HG03354 (cell line): ENCODE results near the gene KRTAP10-11.
"Not testable (repeated sequence)": the region's sequence is repeated elsewhere in the genome, so short reads cannot be mapped to it uniquely, and the experiment has no call there.

Source experiments
- ATAC-seq: cut with Tn5 transposase; IDR thresholded peaks from one replicate; pipeline ENCODE4 v1.9.1; 2021; ENCODE audit warnings: mild to moderate bottlenecking; ENCODE audit not compliant: unreplicated experiment, poor library complexity, severe bottlenecking

Gene KRTAP10-11

DNA sequence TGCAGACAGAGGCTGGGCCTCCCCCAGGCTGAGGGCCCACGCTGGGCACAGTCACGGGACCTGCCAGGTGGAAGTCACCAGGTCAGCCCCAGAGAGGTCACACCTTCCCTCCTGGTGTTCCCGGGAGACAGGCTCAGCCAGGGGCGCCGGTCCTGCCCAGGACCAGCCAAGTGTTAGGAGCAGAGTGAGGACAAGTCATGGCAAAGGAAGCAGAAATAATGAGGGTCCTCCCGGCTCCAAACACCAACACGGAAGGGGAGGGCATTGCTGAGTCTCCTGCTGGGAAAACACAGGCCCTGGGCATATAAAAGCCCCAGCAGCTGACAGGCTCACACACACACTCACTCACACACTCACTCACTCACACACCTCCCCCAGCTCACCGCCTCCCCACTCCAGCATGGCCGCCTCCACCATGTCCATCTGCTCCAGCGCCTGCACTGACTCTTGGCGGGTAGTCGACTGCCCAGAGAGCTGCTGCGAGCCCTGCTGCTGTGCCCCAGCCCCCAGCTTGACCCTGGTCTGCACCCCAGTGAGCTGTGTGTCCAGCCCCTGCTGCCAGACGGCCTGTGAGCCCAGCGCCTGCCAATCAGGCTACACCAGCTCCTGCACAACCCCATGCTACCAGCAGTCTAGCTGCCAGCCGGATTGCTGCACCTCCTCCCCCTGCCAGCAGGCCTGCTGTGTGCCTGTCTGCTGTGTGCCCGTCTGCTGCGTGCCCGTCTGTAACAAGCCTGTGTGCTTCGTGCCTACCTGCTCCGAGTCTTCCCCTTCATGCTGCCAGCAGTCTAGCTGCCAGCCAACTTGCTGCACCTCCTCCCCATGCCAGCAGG, 9.0 kb upstream of the KRTAP10-11 start, which contains the start of gene KRTAP10-10:
Gene KRTAP10-10 (plus strand): TSS at position 339 of the 833 bp plus-strand sequence. CDS start 62 bp downstream, at position 401.
- ATAC-seq = no peak

GRCh38 chr21:44637851-44638348, 8.3 kb upstream of the KRTAP10-11 start:
- ATAC-seq = not testable (repeated sequence)

DNA sequence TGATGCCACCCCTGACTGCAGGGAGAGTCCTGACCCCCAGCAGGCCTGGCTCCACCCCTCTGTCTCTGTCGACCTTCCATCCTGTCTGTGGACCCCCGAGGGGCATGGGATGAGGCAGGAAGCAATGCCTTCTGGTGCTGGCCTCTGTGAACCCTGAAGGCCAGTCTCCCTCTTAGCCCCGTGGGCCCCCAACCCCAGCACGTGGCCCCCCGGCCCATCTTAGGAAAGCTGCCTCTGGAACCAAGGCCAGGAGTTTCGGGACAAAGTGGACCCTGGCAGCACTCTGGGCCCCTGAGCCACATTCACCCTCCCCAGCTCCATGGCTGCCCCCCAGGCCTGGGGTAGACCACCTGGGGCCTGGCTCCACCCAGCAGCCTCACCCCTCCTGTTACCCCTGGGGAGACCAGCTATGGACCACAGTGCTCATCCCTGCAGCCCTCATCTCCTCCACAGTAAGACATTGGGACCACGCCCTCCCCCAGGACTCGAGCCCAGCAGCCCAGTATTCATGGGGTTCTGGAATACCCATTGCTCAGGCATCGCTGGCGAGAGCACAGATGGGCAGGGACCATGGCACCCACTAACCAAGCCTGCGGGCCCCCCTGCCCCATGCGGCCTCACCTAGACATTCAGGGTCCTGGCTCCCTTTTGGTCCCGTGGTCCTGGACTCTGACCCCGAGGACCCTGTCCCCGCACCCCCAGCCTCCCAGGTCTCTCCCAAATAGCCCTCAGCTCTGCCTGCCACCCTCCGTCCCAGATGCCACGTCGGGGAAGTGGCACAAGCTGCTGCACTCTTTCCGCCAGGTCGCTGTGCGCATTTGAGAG, 7.5 kb upstream of the KRTAP10-11 start:
- not testable (repeated sequence) for ATAC-seq

- no peak for ATAC-seq
Observed at GRCh38 chr21:44639331-44639655, 6.9 kb upstream of the KRTAP10-11 start.

DNA sequence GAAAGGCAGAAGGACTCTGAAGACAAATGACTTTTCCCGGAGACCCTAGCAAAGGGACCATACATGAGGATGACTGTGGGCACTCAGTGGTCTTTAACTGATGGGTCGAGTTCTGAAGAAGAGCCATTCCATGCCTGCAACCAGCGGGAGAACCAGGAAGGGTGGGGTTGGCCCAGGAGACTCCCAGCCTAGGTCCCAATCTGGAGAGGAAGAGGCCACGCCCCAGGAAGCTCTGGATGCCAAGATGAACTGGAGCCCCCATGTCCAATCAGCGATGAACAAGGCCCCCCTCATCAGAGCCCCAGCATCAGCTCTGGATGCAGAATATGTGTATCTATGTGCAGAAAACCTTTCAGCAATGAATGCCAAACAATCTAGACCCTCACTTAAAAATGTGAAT, 5.5 kb upstream of the KRTAP10-11 start:
- ATAC-seq = no peak

- no peak for ATAC-seq
Observed at GRCh38 chr21:44643741-44644310, 2.4 kb upstream of the KRTAP10-11 start.

GRCh38 chr21:44644878-44645277, 1.3 kb upstream of the KRTAP10-11 start:
- no peak for ATAC-seq

GRCh38 chr21:44647222-44647552, 973 bp downstream of the KRTAP10-11 start:
- no peak for ATAC-seq

DNA sequence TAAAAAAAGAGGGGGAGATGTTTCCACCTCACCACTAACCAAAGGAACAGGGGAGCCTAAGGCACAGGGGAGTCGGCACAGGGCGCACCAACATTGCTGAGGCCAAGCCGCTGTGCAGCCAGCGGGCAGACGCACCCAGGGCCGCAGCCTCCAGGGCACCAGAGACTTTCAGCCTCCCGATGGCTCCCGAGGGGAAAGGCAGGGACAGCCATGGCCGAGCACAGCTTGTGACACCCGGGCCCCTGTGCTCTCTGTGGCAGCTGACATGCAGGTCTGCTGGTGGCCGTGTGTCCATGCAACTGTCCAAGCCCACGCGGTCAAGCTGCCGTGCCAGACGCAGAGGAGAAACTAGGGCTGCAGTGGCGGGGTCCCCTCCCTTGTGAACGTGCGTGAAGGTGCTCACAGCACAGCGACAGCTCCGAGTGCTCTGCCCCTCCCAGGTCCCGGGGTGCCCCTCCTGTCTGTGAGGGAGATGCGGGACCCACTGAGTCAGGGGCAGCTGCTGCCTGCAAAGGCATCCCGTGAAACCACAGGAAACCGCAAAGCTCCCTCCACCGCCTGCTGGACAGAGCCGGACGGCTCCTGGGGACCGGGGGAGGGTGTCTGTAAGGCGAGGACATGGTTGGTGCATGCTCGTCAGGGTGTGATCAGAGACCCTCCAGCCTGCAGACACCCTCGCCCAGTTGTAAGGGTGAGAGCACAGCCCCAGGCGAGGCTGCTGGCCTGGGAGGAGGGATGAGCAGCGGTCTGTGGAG, 2.5 kb downstream of the KRTAP10-11 start:
- ATAC-seq = no peak

GRCh38 chr21:44649521-44650100, 3.4 kb downstream of the KRTAP10-11 start:
- no peak for ATAC-seq

DNA sequence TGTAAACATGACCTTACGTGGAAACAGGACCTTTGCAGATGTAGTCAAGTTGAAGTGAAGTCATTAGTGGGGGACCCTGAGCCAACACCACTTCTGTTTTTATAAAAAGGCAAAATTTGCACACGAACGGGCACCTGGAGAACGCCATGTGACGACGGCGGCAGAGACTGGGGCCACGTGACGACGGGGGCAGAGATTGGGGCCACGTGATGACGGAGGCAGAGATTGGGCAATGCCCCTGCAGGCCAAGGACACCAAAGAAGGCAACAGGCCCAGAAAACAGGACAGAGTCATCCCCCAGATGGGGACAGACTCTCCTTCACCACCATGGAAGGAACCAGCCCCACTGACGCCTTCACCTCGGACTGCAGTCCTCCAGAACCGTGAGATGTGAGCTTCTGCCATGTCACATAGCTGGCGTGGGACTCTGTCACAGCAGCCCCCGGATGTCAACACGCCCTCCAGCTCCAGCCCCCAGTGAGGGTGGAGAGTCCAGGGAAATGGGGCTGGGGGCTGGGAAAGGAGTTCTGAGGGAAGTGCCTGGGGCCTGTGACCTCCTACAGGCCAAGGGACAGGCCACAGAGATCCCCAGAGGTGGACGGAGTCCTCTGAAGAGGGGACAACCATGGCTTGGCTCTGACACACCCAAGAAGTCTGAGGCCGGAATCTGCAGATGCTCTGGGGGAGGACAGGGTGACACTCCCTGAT, 4.2 kb downstream of the KRTAP10-11 start:
- ATAC-seq = no peak

DNA sequence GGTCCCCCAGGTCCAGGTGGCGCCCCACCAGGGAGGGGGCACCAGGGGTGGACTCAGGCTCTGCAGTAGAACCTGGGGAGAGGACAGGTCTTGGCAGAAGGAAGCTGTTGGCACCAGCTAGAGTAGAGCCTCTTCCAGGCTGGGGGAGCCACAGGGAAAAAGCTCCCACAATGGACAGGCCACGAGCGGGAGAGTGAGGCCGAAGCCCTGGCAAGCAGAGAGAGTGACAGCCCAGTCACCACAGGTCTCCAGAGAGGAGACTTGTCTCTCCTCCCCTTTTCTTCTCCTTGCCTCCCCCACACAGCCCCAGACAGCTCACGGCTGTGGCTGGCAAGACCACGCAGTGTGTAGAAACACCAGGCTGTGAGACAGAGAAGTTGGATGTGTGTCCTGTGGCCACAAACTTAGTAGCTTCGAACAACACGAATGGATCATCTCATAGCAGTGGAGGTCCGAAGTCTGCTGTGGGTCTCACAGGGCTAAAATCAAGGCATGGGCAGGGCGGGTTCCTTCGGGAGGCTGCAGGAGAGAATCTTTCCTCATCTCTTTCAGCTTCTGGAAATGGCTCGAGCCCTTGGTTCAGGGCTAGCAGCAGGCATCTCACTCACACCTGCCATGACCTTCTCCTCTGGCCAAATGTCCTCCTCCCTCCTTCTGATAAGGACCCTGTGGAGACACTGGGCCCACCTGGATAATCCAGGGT, 4.9 kb downstream of the KRTAP10-11 start:
- no peak for ATAC-seq

- ATAC-seq = no peak
Observed at GRCh38 chr21:44653123-44653522, 6.9 kb downstream of the KRTAP10-11 start.

DNA sequence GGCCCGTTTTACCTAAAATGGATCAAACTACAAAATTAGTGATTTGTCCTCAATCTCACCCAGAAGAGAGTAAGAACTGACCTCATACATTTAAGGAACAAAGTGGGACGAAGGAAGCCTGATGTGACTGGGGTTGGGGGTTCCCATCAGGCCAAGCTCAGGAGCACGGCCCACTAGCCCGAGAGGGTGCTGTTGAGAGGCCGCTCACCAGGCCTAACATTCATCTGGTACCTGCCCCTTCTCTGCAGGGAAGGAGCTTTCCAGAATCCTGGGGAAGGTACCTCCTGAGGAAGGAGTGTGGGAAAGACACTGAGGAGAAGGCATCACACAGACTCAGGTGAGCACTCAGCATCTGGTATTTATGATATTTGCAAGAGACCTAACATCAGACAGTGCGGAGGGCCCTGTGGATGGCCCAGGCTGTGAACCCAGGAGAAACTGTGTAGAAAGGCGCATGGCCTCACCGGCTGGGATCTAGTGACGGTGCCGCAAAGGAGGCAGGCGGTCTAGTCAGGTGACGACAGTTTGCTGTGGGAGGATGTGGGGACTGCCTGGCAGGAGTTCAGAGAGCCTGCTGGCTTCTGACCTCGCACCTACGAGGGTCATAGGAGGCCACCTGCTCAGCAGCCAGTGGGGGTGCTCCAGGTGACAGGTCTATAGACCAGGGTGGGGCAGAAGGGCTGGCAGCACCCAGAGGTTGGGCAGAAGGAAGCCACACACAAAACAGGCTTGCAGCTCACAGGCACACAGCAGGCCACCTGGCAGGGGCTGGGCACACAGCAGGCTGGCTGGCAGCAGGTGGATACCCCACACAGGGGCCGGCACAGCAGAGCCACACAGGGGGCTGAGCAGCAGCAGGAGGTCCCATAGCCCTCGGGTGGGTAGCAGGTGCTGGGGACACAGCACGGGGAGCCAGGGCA, 7.7 kb downstream of the KRTAP10-11 start:
- ATAC-seq = no peak

GRCh38 chr21:44654576-44655175, 8.5 kb downstream of the KRTAP10-11 start, which contains the start of gene KRTAP12-4:
Gene KRTAP12-4, minus strand, starts transcription at chr21:44654659. Its CDS starts 45 bp downstream, at chr21:44654614.
- no peak for ATAC-seq

- no peak for ATAC-seq
Observed at GRCh38 chr21:44656868-44657267, 10.7 kb downstream of the KRTAP10-11 start.
